Panc1 (cell line): ENCODE results near the gene PRRT1B. TPM values are rescaled to one million over a fixed set of nuclear protein-coding genes. Genes with fewer than 3 reads are reported as not detected.

Experiments
- total RNA-seq: library from RNA; stranded (reverse); gene quantifications from one replicate; pipeline ENCODE4 v1.2.1, GENCODE V29; 2021; ENCODE audit not compliant: unreplicated experiment

Gene PRRT1B
- total RNA-seq, 1 experiment from 2014 or later, result 1.1 TPM

Other genes with a start within 250 kb of the PRRT1B start
- gene PRRC2B, start 151.4 kb upstream of the PRRT1B start, total RNA-seq, result 200 TPM
- gene POMT1, start 42.6 kb upstream of the PRRT1B start, total RNA-seq, result 58.0 TPM
- gene UCK1, start 14.3 kb upstream of the PRRT1B start, total RNA-seq, result 30.2 TPM
- gene RAPGEF1, start 194.6 kb downstream of the PRRT1B start, total RNA-seq, result 86.8 TPM